Measurements from ENCODE around the gene STAT5A. TPM values are rescaled to one million over a fixed set of nuclear protein-coding genes. Genes with fewer than 3 reads are reported as not detected.
"Not testable (repeated sequence)": the region's sequence is repeated elsewhere in the genome, so short reads cannot be mapped to it uniquely, and the experiment has no call there.

Gene STAT5A
- total RNA-seq, 3 donors from 2014 or later, result 72.8 to 363 (median 78.9) TPM

DNA sequence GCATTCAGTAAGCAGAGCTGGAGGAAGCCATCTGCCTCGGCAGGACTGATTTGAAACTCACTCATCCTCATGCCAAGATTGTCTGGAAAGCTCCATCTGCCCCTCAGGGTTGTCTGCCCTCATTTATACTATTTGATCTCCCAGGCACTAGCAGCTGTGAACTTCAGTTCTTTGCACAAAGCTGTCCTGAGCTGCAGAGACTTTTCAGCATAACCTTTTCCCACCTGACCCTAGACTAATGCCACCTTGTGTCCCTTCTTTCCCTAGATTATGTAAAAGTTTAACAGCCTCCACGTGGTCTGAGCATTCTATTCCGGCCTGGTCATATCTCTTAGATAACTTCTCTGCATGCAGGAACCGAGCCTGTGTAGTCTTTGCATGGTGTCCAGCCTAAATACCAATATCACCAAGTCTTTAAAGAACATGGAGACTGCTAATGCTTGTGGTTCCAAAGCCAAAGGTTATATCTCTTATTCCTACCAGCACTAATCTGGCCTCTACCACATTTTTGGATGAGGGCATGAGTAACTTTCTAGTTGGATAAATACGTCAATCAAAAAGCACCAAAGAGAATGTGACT is 29.1 kb downstream of the STAT5A start:
- no peaks in the 10 kb centered on the region for H3K9me3 ChIP-seq
- no peak for DNase-seq (ENCODE audit: low spot score in 2 of 2)
- no peak overlapping the region for H3K4me3 ChIP-seq
- H3K4me1 ChIP-seq, result peaks cover 0 to 4% of the 10 kb centered on the region in 2 donors
- H3K27ac ChIP-seq, result peak overlapping the region in 1 of 2 donors; percentile 15
- H3K27me3 ChIP-seq, result no peaks in the 10 kb centered on the region
- intact Hi-C loops (cut with DNase I; ENCODE audit: low total_unique reads), result no loop called here
- TF ChIP-seq POLR2AphosphoS5 (IDR thresholded peaks at IDR 0.05), result no peak
- no peak for TF ChIP-seq CTCF (IDR thresholded peaks at IDR 0.05)
- TF ChIP-seq POLR2A (IDR thresholded peaks at IDR 0.05), result no peak
- H3K36me3 ChIP-seq, result no peaks in the 10 kb centered on the region

DNA sequence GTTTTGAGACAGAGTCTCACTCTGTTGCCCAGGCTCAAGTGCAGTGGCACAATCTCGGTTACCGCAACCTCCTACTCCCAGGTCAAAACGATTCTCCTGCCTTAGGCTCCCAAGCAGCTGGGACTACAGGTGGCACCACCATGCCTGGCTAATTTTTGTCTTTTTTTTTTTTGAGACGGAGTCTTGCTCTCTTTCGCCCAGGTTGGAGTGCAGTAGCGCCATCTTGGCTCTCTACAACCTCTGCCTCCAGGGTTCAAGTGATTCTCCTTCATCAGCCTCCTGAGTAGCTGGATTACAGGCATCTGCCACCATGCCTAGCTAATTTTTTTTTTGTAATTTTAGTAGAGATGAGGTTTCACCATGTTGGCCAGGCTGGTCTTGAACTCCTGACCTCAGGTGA is 29.7 kb downstream of the STAT5A start:
- DNase-seq (ENCODE audit: low spot score in 2 of 2); H3K4me3 ChIP-seq; H3K4me1 ChIP-seq; H3K9me3 ChIP-seq; intact Hi-C loops (cut with DNase I; ENCODE audit: low total_unique reads); H3K36me3 ChIP-seq; H3K27me3 ChIP-seq: not testable (repeated sequence)
- H3K27ac ChIP-seq, result peak overlapping the region in 1 of 2 donors; percentile 30

DNA sequence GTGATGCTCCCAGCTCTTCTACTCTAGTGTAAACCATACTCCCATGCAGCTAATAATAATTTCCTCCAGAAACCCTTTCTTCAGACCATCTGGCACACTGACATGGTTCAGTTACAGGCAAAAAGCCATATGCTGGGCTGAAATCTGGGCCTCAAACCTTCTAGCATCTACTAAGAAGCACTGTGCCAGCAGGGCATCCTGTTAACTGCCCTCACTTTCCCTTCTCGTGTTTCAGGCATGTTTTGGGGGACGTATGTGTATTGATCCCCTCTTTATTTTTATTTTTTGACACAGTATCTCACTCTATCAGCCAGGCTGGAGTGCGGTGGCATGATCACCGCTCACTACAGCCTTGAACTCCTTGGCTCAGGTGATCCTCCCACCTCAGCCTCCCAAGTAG is 33.3 kb downstream of the STAT5A start:
- Histone ChIP-seq H3K4me1 (peaks cover 0 to 5% of the 10 kb centered on the region in 2 donors), H3K27ac (peak overlapping the region in 1 of 2 donors; percentile 0), H3K4me3 (no peak overlapping the region), H3K9me3 (no peaks in the 10 kb centered on the region), H3K27me3 (no peaks in the 10 kb centered on the region), H3K36me3 (no peaks in the 10 kb centered on the region)
- intact Hi-C loops (cut with DNase I; ENCODE audit: low total_unique reads), result loop anchor here (5.0 kb wide), 1 partner anchor 86 kb away; no protein-coding TSS in a partner anchor
- DNase-seq (ENCODE audit: low spot score in 2 of 2), result no peak
- TF ChIP-seq CTCF (IDR thresholded peaks at IDR 0.05), result no peak
- TF ChIP-seq POLR2A (IDR thresholded peaks at IDR 0.05), result no peak
- TF ChIP-seq POLR2AphosphoS5 (IDR thresholded peaks at IDR 0.05), result no peak

- H3K27me3 ChIP-seq, result no peaks in the 10 kb centered on the region
- peaks cover 0 to 5% of the 10 kb centered on the region in 2 donors for H3K4me1 ChIP-seq
- DNase-seq (ENCODE audit: low spot score in 2 of 2), result peak; percentile 93 to 95
- peak overlapping the region; percentile 59 to 70 for H3K27ac ChIP-seq
- H3K36me3 ChIP-seq, result no peaks in the 10 kb centered on the region
- no peaks in the 10 kb centered on the region for H3K9me3 ChIP-seq
- H3K4me3 ChIP-seq, result no peak overlapping the region
- intact Hi-C loops (cut with DNase I; ENCODE audit: low total_unique reads), result loop anchor here (5.0 kb wide), 1 partner anchor 85 kb away; no protein-coding TSS in a partner anchor
- TF ChIP-seq CTCF (IDR thresholded peaks at IDR 0.05), result peak; percentile 99 to 100 (median 100)
- TF ChIP-seq POLR2AphosphoS5 (IDR thresholded peaks at IDR 0.05), result peak; percentile 83 to 88 (median 85)
- no peak for TF ChIP-seq POLR2A (IDR thresholded peaks at IDR 0.05)
Measured at GRCh38 chr17:42322382-42323267, 34.3 kb downstream of the STAT5A start.

- Histone ChIP-seq H3K4me3 (no peak overlapping the region), H3K4me1 (peaks cover 0 to 11% of the 10 kb centered on the region in 2 donors), H3K36me3 (no peaks in the 10 kb centered on the region), H3K9me3 (no peaks in the 10 kb centered on the region), H3K27me3 (no peaks in the 10 kb centered on the region), H3K27ac (peak overlapping the region; percentile 59 to 70)
- intact Hi-C loops (cut with DNase I; ENCODE audit: low total_unique reads), result loop anchor here (5.0 kb wide), 1 partner anchor 84 kb away; no protein-coding TSS in a partner anchor
- no peak for TF ChIP-seq POLR2A (IDR thresholded peaks at IDR 0.05)
- TF ChIP-seq POLR2AphosphoS5 (IDR thresholded peaks at IDR 0.05), result no peak
- no peak for TF ChIP-seq CTCF (IDR thresholded peaks at IDR 0.05)
- DNase-seq (ENCODE audit: low spot score in 2 of 2), result no peak
Measured at GRCh38 chr17:42323268-42323773, 35.0 kb downstream of the STAT5A start.

All from breast epithelium (tissue), 4 donors.